ENCODE measurements around the gene NT5DC2.

Gene NT5DC2

DNA sequence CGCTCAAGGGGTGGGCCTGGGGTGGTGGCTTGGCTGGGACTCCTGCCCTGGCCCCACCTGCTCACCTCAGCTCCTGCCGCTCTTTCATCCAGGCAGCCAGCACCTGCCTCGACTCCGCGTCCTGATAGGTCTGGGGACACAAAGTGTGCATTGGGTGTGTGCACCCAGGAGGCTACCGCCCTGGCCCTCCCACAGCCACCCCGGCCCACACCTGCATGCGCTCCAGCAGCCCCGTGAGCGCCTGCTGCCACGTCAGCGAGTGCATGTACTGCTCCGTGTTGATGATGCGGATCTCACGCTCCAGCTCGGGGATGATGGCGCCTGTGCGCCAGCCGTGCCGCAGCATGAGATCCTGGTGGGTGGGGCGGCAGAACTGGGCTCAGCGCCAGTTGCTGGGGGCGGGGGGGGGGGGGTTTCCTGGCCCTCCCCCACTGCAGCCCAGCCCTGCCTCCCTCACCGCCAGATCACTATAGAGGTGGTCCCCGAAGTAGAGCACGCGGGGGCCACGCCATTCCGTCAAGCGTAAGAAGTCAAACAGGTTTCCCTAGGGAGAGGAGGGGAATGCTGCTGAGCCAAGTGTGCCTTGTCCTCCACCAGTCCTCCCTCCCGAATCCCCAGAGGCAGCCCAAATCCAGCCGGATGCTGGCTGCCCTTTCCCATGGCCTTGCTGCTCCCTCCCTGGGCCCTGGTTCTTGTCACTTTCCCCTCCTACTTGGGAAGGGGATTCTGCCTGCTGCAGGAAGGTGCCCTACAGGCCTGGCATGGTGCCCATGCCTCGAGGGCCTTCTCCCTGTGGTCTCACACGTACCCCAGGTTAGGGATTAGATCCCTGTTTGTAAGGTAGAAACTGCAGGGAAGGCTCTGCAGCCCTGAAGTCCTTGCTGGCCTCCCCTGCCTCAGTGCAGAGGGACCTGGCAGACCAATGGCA lies 8.6 kb downstream of the NT5DC2 start:
- no peak for DNase-seq (ENCODE audit: low read depth)

- no peak for DNase-seq (ENCODE audit: low read depth)
Observed at GRCh38 chr3:52524258-52524751, 9.4 kb downstream of the NT5DC2 start.

- DNase-seq (ENCODE audit: low read depth) = no peak
Observed at GRCh38 chr3:52523386-52524257, 10.0 kb downstream of the NT5DC2 start.

GRCh38 chr3:52522651-52523251 lies 10.9 kb downstream of the NT5DC2 start:
- DNase-seq (ENCODE audit: low read depth) = no peak

GRCh38 chr3:52521881-52522650 lies 11.6 kb downstream of the NT5DC2 start:
- no peak for DNase-seq (ENCODE audit: low read depth)

DNA sequence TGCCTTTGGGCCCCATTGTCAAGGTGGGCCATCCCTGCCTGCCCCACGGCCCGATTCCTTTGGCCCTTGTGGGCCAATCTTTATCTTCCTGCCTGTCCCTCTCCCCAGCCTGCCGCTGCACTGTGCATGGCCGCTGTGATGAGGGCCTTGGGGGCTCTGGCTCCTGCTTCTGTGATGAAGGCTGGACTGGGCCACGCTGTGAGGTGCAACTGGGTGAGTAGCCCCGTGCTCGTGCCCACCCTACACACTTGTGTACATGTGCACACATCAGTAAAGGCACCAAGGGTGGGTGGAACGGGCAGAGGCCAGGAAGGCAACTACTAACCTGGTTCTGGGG lies 12.2 kb downstream of the NT5DC2 start:
- no peak for DNase-seq (ENCODE audit: low read depth)

DNA sequence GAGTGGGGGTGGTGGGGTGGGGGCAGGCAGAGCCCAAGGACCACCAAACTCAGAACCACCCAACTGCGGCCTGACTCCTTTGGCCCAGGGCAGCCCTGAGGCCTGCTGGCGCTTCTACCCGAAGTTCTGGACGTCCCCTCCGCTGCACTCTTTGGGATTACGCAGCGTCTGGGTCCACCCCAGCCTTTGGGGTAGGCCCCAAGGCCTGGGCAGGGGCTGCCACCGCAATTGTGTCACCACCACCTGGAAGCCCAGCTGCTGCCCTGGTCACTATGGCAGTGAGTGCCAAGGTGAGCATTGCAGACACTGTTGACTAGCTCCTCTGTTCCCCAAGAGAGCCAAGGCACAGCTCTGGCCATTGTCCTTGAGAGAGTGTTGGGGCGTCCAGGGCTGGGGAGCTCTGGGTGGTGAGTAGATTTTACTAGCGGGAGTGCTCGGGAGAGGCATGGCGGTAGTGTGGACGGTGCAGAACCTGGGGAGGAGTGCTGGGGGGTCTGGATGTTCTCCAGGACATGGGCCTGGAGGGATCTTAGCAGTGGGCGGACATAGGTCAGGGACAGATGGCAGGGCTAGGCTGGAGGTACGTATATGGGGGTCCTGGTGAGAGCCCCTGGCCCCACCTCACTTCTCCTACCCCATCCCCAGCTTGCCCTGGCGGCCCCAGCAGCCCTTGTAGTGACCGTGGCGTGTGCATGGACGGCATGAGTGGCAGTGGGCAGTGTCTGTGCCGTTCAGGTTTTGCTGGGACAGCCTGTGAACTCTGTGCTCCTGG lies 12.8 kb downstream of the NT5DC2 start:
- DNase-seq (ENCODE audit: low read depth) = no peak

GRCh38 chr3:52520141-52520667 lies 13.5 kb downstream of the NT5DC2 start:
- DNase-seq (ENCODE audit: low read depth) = no peak

DNA sequence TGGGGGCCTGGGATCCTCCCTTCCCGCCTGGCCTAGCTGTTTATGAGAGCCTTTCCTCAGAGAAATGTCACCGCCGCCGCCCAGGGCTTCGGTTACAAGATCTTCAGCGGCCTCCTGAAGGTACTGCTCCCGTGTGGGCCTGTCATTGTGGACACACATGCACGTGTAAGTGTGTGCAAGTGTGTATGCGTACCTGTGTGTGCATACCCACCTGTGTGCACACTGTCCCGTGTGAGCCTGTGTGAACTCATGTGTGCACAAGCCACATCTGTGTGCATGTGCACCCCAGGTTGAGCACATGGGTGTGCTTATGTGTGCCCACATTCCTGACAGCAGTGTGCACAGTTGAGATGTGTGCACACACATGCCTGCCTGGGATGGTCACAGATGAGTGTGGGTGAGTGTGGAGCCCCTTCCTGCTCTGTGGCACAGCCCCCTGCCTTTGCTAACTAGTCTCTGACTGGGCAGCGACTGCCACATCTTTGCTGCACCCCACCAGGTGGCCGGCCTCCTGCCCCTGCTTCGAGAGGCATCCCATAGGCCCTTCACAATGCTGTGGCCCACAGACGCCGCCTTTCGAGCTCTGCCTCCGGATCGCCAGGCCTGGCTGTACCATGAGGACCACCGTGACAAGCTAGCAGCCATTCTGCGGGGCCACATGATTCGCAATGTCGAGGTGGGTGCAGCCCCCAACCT lies 14.1 kb downstream of the NT5DC2 start:
- DNase-seq (ENCODE audit: low read depth) = no peak

DNA sequence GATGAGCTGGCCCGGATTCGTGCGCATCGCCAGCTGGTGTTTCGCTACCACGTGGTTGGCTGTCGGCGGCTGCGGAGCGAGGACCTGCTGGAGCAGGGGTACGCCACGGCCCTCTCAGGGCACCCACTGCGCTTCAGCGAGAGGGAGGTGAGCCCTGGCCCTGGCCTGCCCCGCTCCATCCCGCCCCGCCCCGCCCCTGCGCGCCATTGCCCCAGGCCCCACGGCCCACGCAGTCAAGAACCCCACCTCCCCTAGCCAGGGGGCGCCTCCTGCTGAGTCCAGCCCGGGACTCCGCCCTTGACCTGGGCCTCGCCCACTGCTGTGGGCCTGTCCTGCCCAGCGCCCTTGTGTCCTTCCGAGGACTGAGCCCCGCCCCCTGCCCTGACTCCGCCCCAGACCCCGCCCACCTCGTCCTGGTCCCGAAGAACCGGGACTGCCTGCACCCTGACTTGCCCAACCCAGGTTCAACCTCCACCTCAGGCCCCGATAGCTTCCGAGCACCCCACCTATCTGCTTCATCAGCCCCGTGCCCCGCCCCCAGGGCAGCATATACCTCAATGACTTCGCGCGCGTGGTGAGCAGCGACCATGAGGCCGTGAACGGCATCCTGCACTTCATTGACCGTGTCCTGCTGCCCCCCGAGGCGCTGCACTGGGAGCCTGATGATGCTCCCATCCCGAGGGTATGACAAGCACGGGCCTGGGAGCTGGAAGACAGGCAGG lies 14.8 kb downstream of the NT5DC2 start:
- peak; percentile 37 for DNase-seq (ENCODE audit: low read depth)

GRCh38 chr3:52517796-52518722 lies 15.6 kb downstream of the NT5DC2 start:
- no peak for DNase-seq (ENCODE audit: low read depth)

GRCh38 chr3:52516509-52517195 lies 17.0 kb downstream of the NT5DC2 start:
- DNase-seq (ENCODE audit: low read depth) = no peak

DNA sequence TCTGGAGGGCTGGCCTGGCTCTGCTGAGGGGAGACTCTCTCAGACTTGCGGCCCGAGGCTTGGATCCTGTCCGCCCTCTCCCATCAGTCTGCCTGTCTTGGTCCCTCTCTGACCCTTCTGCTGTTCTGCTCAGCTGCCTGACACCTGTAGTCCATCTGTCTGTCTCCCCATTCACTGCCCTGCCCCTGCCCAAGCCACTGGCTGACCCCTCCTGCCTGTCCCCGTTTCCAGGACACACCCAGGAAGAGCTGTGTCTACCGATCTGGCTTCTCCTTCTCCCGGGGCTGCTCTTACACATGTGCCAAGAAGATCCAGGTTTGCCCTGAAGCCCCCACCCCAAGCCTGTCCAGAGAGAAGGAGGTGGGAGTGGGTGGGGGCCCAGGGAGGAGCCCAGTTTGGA lies 18.5 kb downstream of the NT5DC2 start:
- DNase-seq (ENCODE audit: low read depth) = no peak

DNA sequence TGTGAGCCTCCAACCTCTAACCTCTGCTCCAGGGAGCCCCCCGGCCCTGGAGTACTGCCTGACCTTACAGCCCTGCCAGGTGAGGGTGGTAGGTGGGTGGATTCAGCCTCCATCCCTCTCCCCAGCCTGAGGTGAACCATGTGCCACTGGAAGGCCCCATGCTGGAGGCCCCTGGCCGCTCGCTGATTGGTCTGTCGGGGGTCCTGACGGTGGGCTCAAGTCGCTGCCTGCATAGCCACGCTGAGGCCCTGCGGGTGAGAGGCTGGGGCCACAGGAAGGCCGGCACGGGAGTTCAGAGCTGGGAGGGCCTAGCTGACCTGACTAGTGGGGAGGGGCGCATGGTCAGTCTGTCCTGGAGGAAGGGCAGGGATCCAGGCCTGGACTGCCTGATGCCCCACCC lies 19.1 kb downstream of the NT5DC2 start:
- no peak for DNase-seq (ENCODE audit: low read depth)

DNA sequence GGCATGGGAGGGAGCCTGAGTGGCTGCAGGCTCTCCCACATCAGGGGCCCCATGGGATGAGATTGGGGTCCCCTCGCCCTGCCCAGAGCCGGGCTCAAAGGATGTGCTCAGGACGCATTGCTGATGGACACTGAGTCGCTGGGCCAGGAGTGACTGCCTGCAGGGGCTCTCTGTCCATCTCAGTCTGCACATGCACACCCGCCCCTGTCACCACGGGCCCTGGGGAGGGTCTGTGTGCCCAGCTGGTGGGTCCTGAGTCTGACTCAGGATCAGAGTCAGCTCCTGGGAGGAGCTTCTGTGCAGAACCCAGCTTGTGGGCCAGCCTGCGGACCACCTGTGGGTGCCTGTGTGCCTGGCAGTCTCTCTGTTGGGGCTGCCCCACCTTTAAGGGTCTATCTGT lies 20.4 kb downstream of the NT5DC2 start:
- no peak for DNase-seq (ENCODE audit: low read depth)

GRCh38 chr3:52512727-52513126 lies 20.9 kb downstream of the NT5DC2 start:
- no peak for DNase-seq (ENCODE audit: low read depth)

DNA sequence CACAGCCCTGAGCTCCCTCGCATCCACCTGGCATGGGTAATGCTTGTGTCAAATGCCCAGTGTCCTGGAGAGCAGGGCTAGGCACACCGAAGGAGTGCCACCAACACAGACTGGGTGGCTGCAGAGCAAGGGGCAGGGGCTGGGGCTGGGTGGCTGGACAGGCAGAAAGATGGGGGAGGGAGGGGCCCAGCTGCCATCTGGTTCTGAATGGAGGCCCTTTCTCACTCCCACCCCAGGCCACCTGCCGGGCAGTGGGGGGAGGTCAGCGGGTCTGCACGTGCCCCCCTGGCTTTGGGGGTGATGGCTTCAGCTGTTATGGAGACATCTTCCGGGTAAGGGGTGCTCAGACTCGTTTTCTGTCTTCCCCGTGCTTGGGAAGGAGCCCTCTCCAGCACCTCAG lies 21.6 kb downstream of the NT5DC2 start:
- DNase-seq (ENCODE audit: low read depth) = no peak

DNA sequence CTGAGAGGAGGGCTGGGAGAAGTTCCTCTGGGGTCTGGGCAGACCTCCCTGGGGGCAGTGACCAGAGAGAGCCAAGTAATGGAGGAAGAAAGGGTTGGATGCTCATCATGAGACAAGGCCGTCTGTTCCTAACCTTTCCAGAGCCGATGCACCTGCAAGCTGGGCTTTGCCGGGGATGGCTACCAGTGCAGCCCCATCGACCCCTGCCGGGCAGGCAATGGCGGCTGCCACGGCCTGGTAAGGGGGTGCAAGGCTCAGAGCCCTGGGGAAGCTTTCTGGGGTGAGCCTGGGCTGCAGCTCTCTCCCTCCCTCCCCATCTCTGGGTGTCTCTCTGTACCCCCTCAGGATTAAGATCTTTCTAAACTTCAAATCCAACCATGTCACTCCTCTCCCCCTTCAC lies 22.1 kb downstream of the NT5DC2 start:
- DNase-seq (ENCODE audit: low read depth) = no peak

Data from amniotic epithelial cell (primary cell).